Esophagus squamous epithelium (tissue), 4 donors: Measurements from ENCODE around the gene SERPINH1.

Experiments
- CTCF ChIP-seq, 6 experiments: fragments of 450-650 bp in 4 of 6; fragments of 200-600 bp in 2 of 6; sonication (generic) in 2 of 6; IDR thresholded peaks; one replicate each; pipeline ENCODE4 v1.5.1; 2016 to 2019; ENCODE audit warnings: antibody characterized with exemption in 6 of 6, mild to moderate bottlenecking in 4 of 6, moderate library complexity in 4 of 6
- POLR2A ChIP-seq, 4 donors: fragments of 450-650 bp; IDR thresholded peaks; one replicate each; pipeline ENCODE4 v1.6.1; 2017; ENCODE audit warnings: antibody characterized with exemption in 4 of 4, mild to moderate bottlenecking in 4 of 4, moderate library complexity in 3 of 4

- no peak for TF ChIP-seq POLR2A (IDR thresholded peaks at IDR 0.05)
- TF ChIP-seq CTCF (IDR thresholded peaks at IDR 0.05): no peak
Observed at GRCh38 chr11:75589051-75589450, 27.0 kb downstream of the SERPINH1 start.
